Prostate gland (tissue), 2 donors: ENCODE data around the gene LY86. TPM values are rescaled to one million over a fixed set of nuclear protein-coding genes. Genes with fewer than 3 reads are reported as not detected.

Source experiments
- DNase-seq: peaks from one replicate; pipeline ENCODE4 v3.0.0-alpha.2; 2019; ENCODE audit warnings: low spot score
- H3K27ac ChIP-seq, 2 donors: fragments of 200-600 bp; sonication (generic); 2 replicates each; pipeline ENCODE4 v1.5.1; 2017 to 2019
- H3K27me3 ChIP-seq: fragments of 200-600 bp; sonication (generic); replicated peaks from 2 replicates; pipeline ENCODE4 v1.5.1; 2019; ENCODE audit not compliant: insufficient read depth
- H3K36me3 ChIP-seq, 2 donors: fragments of 200-600 bp; sonication (generic); 1 replicate in 1 of 2; 2 replicates in 1 of 2; pipeline versions ENCODE4 v1.5.1 to v1.8.1; 2017 to 2019
- H3K4me1 ChIP-seq: fragments of 200-600 bp; sonication (generic); replicated peaks from 2 replicates; pipeline ENCODE4 v1.5.1; 2019
- H3K4me3 ChIP-seq, 2 donors: fragments of 200-600 bp; sonication (generic); 2 replicates each; pipeline ENCODE4 v1.5.1; 2017 to 2019
- H3K9me3 ChIP-seq: fragments of 200-600 bp; sonication (generic); 2 replicates; pipeline ENCODE4 v1.5.1; 2017
- POLR2A ChIP-seq: fragments of 450-650 bp; IDR thresholded peaks from one replicate; pipeline ENCODE4 v1.6.1; 2016; ENCODE audit warnings: antibody characterized with exemption, mild to moderate bottlenecking
- POLR2AphosphoS5 ChIP-seq: sonication (generic); formaldehyde crosslinking; IDR thresholded peaks from one replicate; pipeline ENCODE4 v1.6.1; 2017; ENCODE audit warnings: antibody characterized with exemption
- whole genome bisulfite sequencing: methylation state at CpG from one replicate; pipeline ENCODE4 v1.1.5; 2018; 5-methylcytosine and 5-hydroxymethylcytosine counted together
- intact Hi-C: fragments of 100-400 bp; cut with DNase I; formaldehyde crosslinking; loops from one replicate; pipeline ENCODE4 v1.14.2; 2022
- total RNA-seq, 2 donors: library from RNA; depleted of rRNA; stranded (reverse); fragments of >200 nt; gene quantifications; one replicate each; pipeline ENCODE4 v1.1.0, GENCODE V29; 2016
- TF ChIP-seq, protein P1 (sequence below), 4 experiments: fragments of 200-600 bp in 2 of 4; fragments of 450-650 bp in 2 of 4; sonication (generic) in 2 of 4; IDR thresholded peaks; 1 replicate in 3 of 4; 2 replicates in 1 of 4; pipeline ENCODE4 v1.5.1; 2016 to 2019; ENCODE audit warnings: antibody characterized with exemption in 4 of 4, mild to moderate bottlenecking in 2 of 4, moderate library complexity in 2 of 4

The LY86 gene
- total RNA-seq, 2 donors from 2014 or later: 1.5 to 7.0 TPM

- DNase-seq: no peak
- Histone ChIP-seq H3K9me3 (no peaks in the 10 kb centered on the region), H3K4me3 (no peak overlapping the region), H3K27me3 (no peaks in the 10 kb centered on the region), H3K4me1 (peaks cover 3% of the 10 kb centered on the region), H3K27ac (no peak overlapping the region), H3K36me3 (no peaks in the 10 kb centered on the region)
- TF ChIP-seq POLR2A: peak; percentile 28
- TF ChIP-seq, protein P1, sequence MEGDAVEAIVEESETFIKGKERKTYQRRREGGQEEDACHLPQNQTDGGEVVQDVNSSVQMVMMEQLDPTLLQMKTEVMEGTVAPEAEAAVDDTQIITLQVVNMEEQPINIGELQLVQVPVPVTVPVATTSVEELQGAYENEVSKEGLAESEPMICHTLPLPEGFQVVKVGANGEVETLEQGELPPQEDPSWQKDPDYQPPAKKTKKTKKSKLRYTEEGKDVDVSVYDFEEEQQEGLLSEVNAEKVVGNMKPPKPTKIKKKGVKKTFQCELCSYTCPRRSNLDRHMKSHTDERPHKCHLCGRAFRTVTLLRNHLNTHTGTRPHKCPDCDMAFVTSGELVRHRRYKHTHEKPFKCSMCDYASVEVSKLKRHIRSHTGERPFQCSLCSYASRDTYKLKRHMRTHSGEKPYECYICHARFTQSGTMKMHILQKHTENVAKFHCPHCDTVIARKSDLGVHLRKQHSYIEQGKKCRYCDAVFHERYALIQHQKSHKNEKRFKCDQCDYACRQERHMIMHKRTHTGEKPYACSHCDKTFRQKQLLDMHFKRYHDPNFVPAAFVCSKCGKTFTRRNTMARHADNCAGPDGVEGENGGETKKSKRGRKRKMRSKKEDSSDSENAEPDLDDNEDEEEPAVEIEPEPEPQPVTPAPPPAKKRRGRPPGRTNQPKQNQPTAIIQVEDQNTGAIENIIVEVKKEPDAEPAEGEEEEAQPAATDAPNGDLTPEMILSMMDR (IDR thresholded peaks at IDR 0.05): no peak
- no peak for TF ChIP-seq POLR2AphosphoS5
- intact Hi-C loops: no loop called here
- WGBS: 52% methylated on average over 18 of the region's 18 CpGs
These were observed 106.5 kb downstream of the LY86 start for GRCh38 chr6:6694825-6695624.

DNA sequence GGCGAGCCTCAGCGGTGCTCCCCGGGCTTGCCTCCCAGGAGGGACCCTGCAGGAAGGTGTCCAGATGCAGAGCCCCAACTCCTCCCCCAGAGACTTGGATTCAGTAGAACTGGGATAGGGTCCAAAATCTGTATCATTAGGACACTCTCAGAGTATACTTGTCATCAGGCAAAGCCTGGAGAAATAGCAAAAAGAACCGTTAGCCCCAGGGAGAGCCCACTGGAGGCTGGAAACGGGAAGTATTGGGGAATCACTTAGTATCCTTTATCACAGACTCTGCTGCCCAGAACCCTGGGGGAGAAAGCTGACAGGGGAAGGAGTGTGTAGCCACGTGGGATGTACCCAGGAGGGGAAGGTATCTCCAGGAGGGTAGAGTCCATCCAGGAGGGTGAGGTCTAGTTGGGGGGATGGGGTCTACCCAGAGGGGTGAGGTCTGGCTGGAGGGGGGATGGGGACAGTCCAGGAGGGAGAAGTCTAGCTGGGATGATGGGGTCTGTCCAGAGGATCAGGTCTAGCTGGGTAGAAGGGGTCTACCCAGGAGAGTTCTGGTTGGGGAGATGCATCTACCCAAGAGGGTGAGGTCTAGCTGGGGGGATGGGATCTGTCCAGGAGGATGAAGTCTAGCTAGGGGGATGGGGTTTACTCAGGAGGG lies 107.2 kb downstream of the LY86 start:
- 50% methylated on average over 6 of the region's 6 CpGs for WGBS
- H3K4me3 ChIP-seq: no peak overlapping the region
- no peaks in the 10 kb centered on the region for H3K9me3 ChIP-seq
- peaks cover 3% of the 10 kb centered on the region for H3K4me1 ChIP-seq
- intact Hi-C loops: no loop called here
- no peaks in the 10 kb centered on the region for H3K27me3 ChIP-seq
- H3K27ac ChIP-seq: no peak overlapping the region
- H3K36me3 ChIP-seq: no peaks in the 10 kb centered on the region
- no peak for DNase-seq
- TF ChIP-seq POLR2A (no peak), POLR2AphosphoS5 (no peak)
- TF ChIP-seq, protein P1 (IDR thresholded peaks at IDR 0.05): no peak

DNA sequence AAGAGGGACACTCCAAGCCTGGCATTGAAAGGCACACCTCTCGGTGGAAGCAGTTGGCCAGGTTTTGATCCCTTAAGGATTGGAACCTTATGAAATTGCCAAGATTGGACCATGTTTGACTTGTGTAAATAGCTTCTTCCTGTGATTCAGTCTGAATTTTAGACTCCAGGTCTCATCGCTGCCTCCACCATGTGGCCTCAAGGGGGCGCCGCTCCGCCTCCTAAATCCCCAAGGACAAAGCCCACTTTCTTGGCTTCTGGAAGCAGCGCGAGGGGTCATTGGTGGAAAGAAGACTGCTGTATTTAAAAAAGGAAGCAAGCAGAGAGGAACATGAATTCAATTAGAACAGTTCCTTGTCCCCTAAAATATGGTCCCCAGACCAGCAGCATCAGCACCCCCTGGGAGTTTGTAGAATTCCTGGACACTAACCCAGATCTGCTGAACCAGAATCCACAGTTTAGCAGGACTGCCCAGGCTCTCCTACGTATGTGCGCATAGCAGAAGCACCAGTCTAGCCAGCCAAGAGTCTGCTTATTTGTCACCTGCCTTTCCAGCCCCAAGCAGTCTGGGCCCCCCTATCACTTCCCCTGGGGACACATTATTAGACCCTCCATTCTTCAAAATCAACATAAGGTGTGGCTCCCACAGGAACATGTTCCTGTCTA lies 108.5 kb downstream of the LY86 start:
- Histone ChIP-seq H3K27me3 (no peaks in the 10 kb centered on the region), H3K4me3 (no peak overlapping the region), H3K27ac (no peak overlapping the region), H3K9me3 (no peaks in the 10 kb centered on the region), H3K36me3 (no peaks in the 10 kb centered on the region), H3K4me1 (peaks cover 3% of the 10 kb centered on the region)
- intact Hi-C loops: no loop called here
- TF ChIP-seq, protein P1 (IDR thresholded peaks at IDR 0.05): peak in 2 of 4 experiments; percentile 25 to 45
- TF ChIP-seq POLR2AphosphoS5: no peak
- WGBS: 53% methylated on average over 9 of the region's 9 CpGs
- no peak for DNase-seq

GRCh38 chr6:6697620-6698019 lies 109.1 kb downstream of the LY86 start:
- intact Hi-C loops: no loop called here
- H3K4me1 ChIP-seq: peaks cover 3% of the 10 kb centered on the region
- H3K27me3 ChIP-seq: no peaks in the 10 kb centered on the region
- no peaks in the 10 kb centered on the region for H3K36me3 ChIP-seq
- no peak for DNase-seq
- no peak for TF ChIP-seq POLR2A
- TF ChIP-seq POLR2AphosphoS5: no peak
- TF ChIP-seq, protein P1 (IDR thresholded peaks at IDR 0.05): no peak
- H3K4me3 ChIP-seq: no peak overlapping the region
- H3K9me3 ChIP-seq: no peaks in the 10 kb centered on the region
- H3K27ac ChIP-seq: no peak overlapping the region
- WGBS: 92% methylated on average over 3 of the region's 3 CpGs
